ENCODE results near the gene SLC26A1. TPM values are rescaled to one million over a fixed set of nuclear protein-coding genes. Genes with fewer than 3 reads are reported as not detected.

The SLC26A1 gene
- total and polyA plus RNA-seq, 4 experiments from 2014 or later, result 0.55 to 1.6 (median 0.81) TPM

DNA sequence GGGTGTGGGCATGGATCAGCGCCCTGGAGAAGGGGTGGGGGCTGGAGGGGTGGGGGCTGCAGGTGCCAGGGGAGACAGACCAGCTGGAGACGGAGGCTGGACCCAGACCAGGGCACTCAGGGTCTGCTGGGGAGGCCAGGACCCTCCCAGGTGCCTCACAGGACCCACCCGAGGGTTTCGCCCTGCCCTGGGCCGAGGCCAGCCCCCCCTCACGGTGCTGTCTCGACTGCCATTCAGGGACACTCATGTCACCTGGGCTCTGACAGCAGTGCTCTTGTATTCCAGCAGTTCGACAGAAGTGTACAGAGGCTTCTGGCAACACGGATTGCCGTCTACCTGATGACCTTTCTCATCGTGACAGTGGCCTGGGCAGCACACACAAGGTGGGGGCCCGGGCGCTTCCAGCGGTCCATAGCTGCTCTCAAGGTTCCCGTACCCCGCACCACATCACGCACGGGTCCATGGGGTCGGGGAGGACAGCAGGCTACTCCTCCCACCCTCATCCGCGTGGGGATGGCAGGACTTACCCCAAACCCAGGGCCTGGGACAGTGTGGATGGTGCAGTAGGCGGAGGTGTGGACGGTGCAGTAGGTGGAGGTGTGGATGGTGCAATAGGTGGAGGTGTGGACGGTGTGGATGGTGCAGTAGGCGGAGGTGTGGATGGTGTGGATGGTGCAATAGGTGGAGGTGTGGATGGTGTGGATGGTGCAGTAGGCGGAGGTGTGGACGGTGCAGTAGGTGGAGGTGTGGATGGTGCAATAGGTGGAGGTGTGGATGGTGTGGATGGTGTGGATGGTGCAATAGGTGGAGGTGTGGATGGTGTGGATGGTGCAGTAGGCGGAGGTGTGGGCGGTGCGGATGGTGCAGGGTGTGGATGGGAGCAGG is 42.8 kb downstream of the SLC26A1 start:
- no peak overlapping the region for H3K27ac ChIP-seq (ENCODE audit: low read depth, low read length)
- H3K36me3 Mint-ChIP-seq, result peaks cover 4 to 13% of the 10 kb centered on the region in 2 donors
- ChIA-PET CTCF (ENCODE audit: partially characterized antibody) (no interaction called here), POLR2A (ENCODE audit: partially characterized antibody) (no interaction called here)
- peaks cover 0 to 4% (median 1%) of the 10 kb centered on the region in 4 donors for H3K4me1 Mint-ChIP-seq
- intact Hi-C loops (cut with micrococcal nuclease), result no loop called here
- no peaks in the 10 kb centered on the region for H3K9me3 ChIP-seq (ENCODE audit: control insufficient read depth in 1 of 2, low read length in 2 of 2)
- no peaks in the 10 kb centered on the region for H3K4me1 ChIP-seq (ENCODE audit: insufficient read depth, low read length)
- H3K4me3 ChIP-seq (ENCODE audit: low read length in 2 of 2), result no peak overlapping the region
- no peak for DNase-seq
- no peaks in the 10 kb centered on the region for H3K27me3 ChIP-seq (ENCODE audit: insufficient read depth, low read length)
- no peaks in the 10 kb centered on the region for H3K9me3 Mint-ChIP-seq
- no peaks in the 10 kb centered on the region for H3K36me3 ChIP-seq (ENCODE audit: insufficient read depth, low read length)
- H3K4me3 Mint-ChIP-seq, result no peak overlapping the region
- H3K27ac Mint-ChIP-seq, result no peak overlapping the region
- H3K27me3 Mint-ChIP-seq, result no peaks in the 10 kb centered on the region

DNA sequence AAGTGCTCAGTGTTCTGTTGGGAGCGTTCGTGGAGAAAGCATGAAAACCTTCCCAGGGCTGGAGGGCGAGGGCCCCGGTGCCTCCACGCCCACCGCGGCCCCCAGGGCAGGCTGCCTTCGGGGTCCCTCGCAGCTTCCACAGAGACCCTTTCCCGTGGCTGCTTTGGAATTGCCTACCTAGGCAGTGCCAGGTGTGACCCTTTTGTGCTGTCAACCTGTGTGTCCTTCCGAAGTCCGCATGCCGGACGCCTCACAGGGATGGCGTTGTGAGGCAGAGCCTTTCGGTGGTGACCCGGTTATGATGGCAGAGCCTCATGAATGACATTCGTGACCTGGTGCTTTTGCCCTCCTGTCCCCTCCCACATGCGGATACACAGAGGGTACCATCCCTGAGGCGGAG is 43.5 kb downstream of the SLC26A1 start:
- intact Hi-C loops (cut with micrococcal nuclease), result no loop called here

DNA sequence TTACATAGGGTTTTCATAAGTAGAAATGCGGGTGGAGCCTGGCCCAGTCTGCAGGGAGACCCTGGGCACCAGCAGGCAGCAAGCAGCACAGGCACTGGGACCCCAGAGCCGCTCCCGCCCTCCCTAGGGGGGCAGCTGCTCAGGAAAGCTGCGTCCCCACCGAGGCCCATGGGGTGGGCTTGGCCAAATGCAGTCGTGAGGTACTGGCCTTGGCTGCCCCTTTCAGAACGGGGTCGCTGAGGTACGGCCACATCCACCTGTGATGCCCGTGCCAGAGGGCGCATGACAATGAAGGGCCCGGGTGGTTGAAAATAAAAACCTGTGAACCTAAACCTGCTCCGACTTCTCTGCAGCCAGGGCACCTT is 44.3 kb downstream of the SLC26A1 start:
- intact Hi-C loops (cut with micrococcal nuclease), result no loop called here
- Mint-ChIP-seq H3K27me3 (no peaks in the 10 kb centered on the region), H3K4me3 (no peak overlapping the region), H3K4me1 (peaks cover 0 to 4% (median 2%) of the 10 kb centered on the region in 4 donors), H3K27ac (peak overlapping the region in 1 of 7 donors; percentile 14), H3K9me3 (no peaks in the 10 kb centered on the region), H3K36me3 (peaks cover 0 to 6% of the 10 kb centered on the region in 2 donors)
- CTCF ChIA-PET (ENCODE audit: partially characterized antibody), result no interaction called here
- POLR2A ChIA-PET (ENCODE audit: partially characterized antibody), result no interaction called here
- H3K4me3 ChIP-seq (ENCODE audit: low read length in 2 of 2), result no peak overlapping the region
- H3K36me3 ChIP-seq (ENCODE audit: insufficient read depth, low read length), result no peaks in the 10 kb centered on the region
- DNase-seq, result no peak
- H3K9me3 ChIP-seq (ENCODE audit: control insufficient read depth in 1 of 2, low read length in 2 of 2), result no peaks in the 10 kb centered on the region
- H3K27me3 ChIP-seq (ENCODE audit: insufficient read depth, low read length), result no peaks in the 10 kb centered on the region
- H3K4me1 ChIP-seq (ENCODE audit: insufficient read depth, low read length), result no peaks in the 10 kb centered on the region
- H3K27ac ChIP-seq (ENCODE audit: low read depth, low read length), result no peak overlapping the region

More for the DNA sequence above, 43.5 kb downstream of the SLC26A1 start:
- H3K4me1 Mint-ChIP-seq, result peaks cover 0 to 4% (median 2%) of the 10 kb centered on the region in 4 donors
- H3K27me3 Mint-ChIP-seq, result no peaks in the 10 kb centered on the region
- Histone ChIP-seq H3K27me3 (ENCODE audit: insufficient read depth, low read length) (no peaks in the 10 kb centered on the region), H3K27ac (ENCODE audit: low read depth, low read length) (no peak overlapping the region), H3K9me3 (ENCODE audit: control insufficient read depth in 1 of 2, low read length in 2 of 2) (no peaks in the 10 kb centered on the region), H3K4me3 (ENCODE audit: low read length in 2 of 2) (no peak overlapping the region), H3K4me1 (ENCODE audit: insufficient read depth, low read length) (no peaks in the 10 kb centered on the region), H3K36me3 (ENCODE audit: insufficient read depth, low read length) (no peaks in the 10 kb centered on the region)
- ChIA-PET CTCF (ENCODE audit: partially characterized antibody) (no interaction called here), POLR2A (ENCODE audit: partially characterized antibody) (no interaction called here)
- H3K4me3 Mint-ChIP-seq, result no peak overlapping the region
- no peak for DNase-seq
- no peak overlapping the region for H3K27ac Mint-ChIP-seq
- H3K9me3 Mint-ChIP-seq, result no peaks in the 10 kb centered on the region
- peaks cover 1 to 10% of the 10 kb centered on the region in 2 donors for H3K36me3 Mint-ChIP-seq

DNA sequence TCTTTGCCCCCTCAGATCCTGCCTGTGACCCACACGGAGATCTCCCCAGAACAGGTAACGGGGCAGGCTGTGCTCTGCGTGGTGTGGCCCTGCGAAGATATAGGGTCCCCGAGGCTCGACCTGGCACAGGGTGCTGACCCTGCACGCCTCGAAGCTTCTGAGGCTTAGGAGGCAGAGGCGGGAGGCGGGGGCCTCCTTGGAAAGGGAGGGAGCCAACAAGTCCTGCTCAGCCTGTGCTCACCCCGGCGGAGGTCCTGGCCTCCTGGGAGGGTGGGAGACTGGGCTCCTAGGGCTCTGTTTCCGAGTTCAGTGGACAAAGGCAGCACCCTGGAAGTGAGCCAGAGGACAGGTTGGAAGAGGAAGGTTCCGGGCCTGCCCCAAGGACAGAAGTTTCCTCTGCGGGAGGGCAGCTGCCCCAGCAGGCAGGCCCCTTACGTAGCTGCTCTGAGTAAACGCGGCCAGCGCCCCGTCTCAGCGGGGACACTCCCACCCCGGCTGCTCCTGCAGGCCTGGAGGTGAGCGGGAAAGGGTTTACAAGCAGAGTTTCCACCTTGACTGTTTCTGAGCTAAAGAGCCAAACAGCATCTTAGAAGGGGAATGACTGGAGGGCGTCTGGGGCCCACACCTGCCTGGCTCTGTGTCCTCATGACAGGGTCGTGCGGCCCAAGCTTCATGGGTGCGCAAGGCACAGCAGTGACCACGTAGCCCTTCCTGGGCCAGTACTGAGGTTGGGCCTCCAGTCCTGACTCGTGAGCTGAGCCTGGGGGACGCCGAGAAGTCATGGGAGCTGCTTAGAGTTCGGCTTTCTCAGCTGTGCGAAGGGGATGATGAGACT is 44.9 kb downstream of the SLC26A1 start:
- ChIA-PET CTCF (ENCODE audit: partially characterized antibody) (no interaction called here), POLR2A (ENCODE audit: partially characterized antibody) (interaction anchor here (1.0 kb wide), 1 partner anchor 16 kb away, joined by 3 read pairs; the partner anchor contains the start of genes GAK and TMEM175)
- H3K27ac Mint-ChIP-seq, result no peak overlapping the region
- H3K27me3 Mint-ChIP-seq, result no peaks in the 10 kb centered on the region
- Histone ChIP-seq H3K36me3 (ENCODE audit: insufficient read depth, low read length) (no peaks in the 10 kb centered on the region), H3K4me3 (ENCODE audit: low read length in 2 of 2) (no peak overlapping the region), H3K27me3 (ENCODE audit: insufficient read depth, low read length) (no peaks in the 10 kb centered on the region), H3K9me3 (ENCODE audit: control insufficient read depth in 1 of 2, low read length in 2 of 2) (no peaks in the 10 kb centered on the region), H3K27ac (ENCODE audit: low read depth, low read length) (no peak overlapping the region), H3K4me1 (ENCODE audit: insufficient read depth, low read length) (no peaks in the 10 kb centered on the region)
- DNase-seq, result no peak
- peaks cover 0 to 6% of the 10 kb centered on the region in 2 donors for H3K36me3 Mint-ChIP-seq
- H3K4me1 Mint-ChIP-seq, result peaks cover 0 to 4% (median 2%) of the 10 kb centered on the region in 4 donors
- no peaks in the 10 kb centered on the region for H3K9me3 Mint-ChIP-seq
- intact Hi-C loops (cut with micrococcal nuclease), result no loop called here
- H3K4me3 Mint-ChIP-seq, result no peak overlapping the region

DNA sequence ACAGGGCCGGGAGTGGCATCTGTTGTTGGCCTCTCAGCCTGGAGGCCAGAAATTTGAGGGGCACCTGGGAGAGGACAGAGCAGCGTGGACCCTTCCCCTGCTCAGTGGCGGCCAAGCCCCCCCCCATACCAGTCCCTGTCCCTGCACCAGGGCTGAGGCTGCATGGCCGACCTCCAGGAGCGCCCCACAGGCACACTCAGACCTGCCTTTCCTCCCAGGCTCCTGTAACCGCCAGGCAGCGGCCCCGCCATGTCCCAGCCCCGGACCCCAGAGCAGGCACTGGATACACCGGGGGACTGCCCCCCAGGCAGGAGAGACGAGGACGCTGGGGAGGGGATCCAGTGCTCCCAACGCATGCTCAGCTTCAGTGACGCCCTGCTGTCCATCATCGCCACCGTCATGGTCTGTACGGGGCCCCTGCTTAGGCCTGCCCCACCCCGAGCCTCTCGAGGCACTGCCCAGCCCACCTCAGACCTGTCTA is 45.7 kb downstream of the SLC26A1 start:
- Mint-ChIP-seq H3K27ac (no peak overlapping the region), H3K36me3 (peaks cover 0 to 8% of the 10 kb centered on the region in 2 donors), H3K9me3 (no peaks in the 10 kb centered on the region), H3K4me1 (peaks cover 0 to 4% (median 2%) of the 10 kb centered on the region in 4 donors), H3K4me3 (no peak overlapping the region), H3K27me3 (no peaks in the 10 kb centered on the region)
- H3K27me3 ChIP-seq (ENCODE audit: insufficient read depth, low read length), result no peaks in the 10 kb centered on the region
- H3K36me3 ChIP-seq (ENCODE audit: insufficient read depth, low read length), result no peaks in the 10 kb centered on the region
- ChIA-PET POLR2A (ENCODE audit: partially characterized antibody) (interaction anchor here (1.0 kb wide), 1 partner anchor 15 kb away, joined by 3 read pairs; the partner anchor contains the start of genes GAK and TMEM175), CTCF (ENCODE audit: partially characterized antibody) (no interaction called here)
- no peak overlapping the region for H3K27ac ChIP-seq (ENCODE audit: low read depth, low read length)
- intact Hi-C loops (cut with micrococcal nuclease), result no loop called here
- no peaks in the 10 kb centered on the region for H3K4me1 ChIP-seq (ENCODE audit: insufficient read depth, low read length)
- no peaks in the 10 kb centered on the region for H3K9me3 ChIP-seq (ENCODE audit: control insufficient read depth in 1 of 2, low read length in 2 of 2)
- DNase-seq, result no peak
- no peak overlapping the region for H3K4me3 ChIP-seq (ENCODE audit: low read length in 2 of 2)

DNA sequence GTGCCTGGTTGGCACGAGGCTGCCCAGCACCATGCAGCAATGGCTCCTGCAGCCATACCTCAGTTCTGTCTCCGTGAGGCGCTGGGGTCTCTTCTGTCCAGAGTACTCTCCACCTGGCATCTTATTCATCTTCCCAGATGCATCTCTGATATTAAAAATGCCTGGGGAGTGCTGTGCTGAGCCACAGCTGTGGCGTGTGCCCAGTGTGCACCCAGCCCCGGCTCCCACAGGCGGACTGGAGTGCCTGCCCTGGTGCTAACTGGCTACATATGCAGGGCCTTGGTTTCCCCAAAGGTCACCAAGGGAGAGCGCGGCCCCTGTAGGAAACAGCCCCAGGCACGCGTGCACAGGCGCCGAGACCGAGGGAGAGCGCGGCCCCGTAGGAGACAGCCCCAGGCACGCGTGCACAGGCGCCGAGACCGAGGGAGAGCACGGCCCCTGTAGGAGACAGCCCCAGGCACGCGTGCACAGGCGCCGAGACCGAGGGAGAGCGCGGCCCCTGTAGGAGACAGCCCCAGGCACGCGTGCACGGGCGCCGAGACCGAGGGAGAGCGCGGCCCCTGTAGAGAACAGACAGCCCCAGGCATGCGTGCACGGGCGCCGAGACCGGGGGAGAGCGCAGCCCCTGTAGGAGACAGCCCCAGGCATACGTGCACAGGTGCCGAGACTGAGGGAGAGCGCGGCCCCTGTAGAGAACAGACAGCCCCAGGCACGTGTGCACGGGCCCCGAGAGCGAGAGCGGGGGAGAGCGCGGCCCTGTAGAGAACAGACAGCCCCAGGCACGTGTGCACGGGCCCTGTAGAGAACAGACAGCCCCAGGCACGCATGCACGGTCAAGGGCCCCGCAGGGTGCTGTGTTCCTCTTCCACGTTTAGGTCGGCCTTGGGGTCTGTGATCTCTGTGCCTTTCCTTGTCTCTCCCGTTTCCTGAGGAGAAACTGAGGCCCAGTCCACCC is 46.4 kb downstream of the SLC26A1 start:
- H3K36me3 Mint-ChIP-seq, result peaks cover 0 to 4% of the 10 kb centered on the region in 2 donors
- Histone ChIP-seq H3K4me3 (ENCODE audit: low read length in 2 of 2) (no peak overlapping the region), H3K27me3 (ENCODE audit: insufficient read depth, low read length) (no peaks in the 10 kb centered on the region), H3K27ac (ENCODE audit: low read depth, low read length) (no peak overlapping the region), H3K4me1 (ENCODE audit: insufficient read depth, low read length) (no peaks in the 10 kb centered on the region), H3K36me3 (ENCODE audit: insufficient read depth, low read length) (no peaks in the 10 kb centered on the region), H3K9me3 (ENCODE audit: control insufficient read depth in 1 of 2, low read length in 2 of 2) (no peaks in the 10 kb centered on the region)
- H3K27ac Mint-ChIP-seq, result no peak overlapping the region
- no peaks in the 10 kb centered on the region for H3K9me3 Mint-ChIP-seq
- H3K27me3 Mint-ChIP-seq, result no peaks in the 10 kb centered on the region
- peaks cover 0 to 4% (median 2%) of the 10 kb centered on the region in 4 donors for H3K4me1 Mint-ChIP-seq
- intact Hi-C loops (cut with micrococcal nuclease), result no loop called here
- no peak overlapping the region for H3K4me3 Mint-ChIP-seq
- POLR2A ChIA-PET (ENCODE audit: partially characterized antibody), result no interaction called here
- CTCF ChIA-PET (ENCODE audit: partially characterized antibody), result no interaction called here
- no peak for DNase-seq

All from CD4-positive, alpha-beta memory T cell (primary cell).